Erythroblast (primary cell): ENCODE measurements around the gene SPTBN1.

Source experiments
- GATA1 ChIP-seq: IDR thresholded peaks from 2 replicates; pipeline ENCODE4 v1.6.1; 2011; ENCODE audit warnings: low read depth, mild to moderate bottlenecking, control low read depth, low read length, moderate library complexity
- POLR2A ChIP-seq: IDR thresholded peaks from 2 replicates; pipeline ENCODE4 v1.6.1; 2011; ENCODE audit warnings: mild to moderate bottlenecking, low read length

DNA sequence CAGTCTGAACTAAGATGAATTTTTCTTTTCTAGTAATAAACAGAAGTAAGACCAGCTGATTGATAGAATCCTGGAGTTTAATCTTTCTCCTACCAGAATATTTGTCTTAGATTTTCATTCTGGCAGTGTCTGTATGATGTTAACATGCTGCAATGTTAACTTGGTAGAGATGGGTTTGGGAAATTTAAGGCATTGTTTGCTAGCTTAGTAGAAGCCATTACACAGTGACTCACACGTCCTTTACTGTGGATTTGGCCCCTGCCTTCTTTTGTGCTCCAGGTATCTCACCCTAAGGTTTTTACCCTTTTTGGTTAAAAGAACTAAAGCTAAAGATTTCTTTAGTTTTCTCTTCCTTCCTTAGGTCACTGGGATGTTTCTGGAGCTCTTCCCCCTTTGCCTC is 84.1 kb downstream of the SPTBN1 start:
- TF ChIP-seq POLR2A (no peak), GATA1 (no peak)
